Suppressor macrophage treated with lipopolysaccharide for 1 hour (primary cell): Measurements from ENCODE around the gene ZFPM1.
"Not testable (repeated sequence)": the region's sequence is repeated elsewhere in the genome, so short reads cannot be mapped to it uniquely, and the experiment has no call there.

ENCODE experiments used
- DNase-seq, 3 donors: peaks; one replicate each; pipeline ENCODE4 v3.0.0-alpha.2; 2020 to 2022

The ZFPM1 gene

DNA sequence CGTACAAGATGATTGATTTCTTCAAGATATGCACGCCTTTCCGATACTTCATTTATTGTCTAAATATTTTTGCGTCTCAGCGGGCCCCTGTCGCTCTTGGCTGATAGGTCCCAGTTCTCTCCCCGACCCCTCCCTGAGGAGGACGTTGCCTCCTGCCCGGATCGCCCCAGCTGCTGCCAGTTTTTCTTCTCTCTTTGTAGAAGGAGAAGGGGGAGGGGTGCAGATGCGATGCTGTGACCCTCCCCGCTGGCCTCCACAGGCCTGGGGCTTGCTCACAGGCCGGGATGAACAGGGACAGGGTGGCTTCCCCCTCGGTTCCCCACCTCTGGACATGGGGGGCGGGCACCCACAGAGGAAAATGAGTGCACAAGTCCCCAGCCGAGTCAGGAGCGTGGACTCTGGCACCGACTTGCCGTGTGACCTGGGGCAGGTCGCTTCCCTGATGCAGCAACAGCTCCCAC lies 63.6 kb downstream of the ZFPM1 start:
- DNase-seq: no peak

DNA sequence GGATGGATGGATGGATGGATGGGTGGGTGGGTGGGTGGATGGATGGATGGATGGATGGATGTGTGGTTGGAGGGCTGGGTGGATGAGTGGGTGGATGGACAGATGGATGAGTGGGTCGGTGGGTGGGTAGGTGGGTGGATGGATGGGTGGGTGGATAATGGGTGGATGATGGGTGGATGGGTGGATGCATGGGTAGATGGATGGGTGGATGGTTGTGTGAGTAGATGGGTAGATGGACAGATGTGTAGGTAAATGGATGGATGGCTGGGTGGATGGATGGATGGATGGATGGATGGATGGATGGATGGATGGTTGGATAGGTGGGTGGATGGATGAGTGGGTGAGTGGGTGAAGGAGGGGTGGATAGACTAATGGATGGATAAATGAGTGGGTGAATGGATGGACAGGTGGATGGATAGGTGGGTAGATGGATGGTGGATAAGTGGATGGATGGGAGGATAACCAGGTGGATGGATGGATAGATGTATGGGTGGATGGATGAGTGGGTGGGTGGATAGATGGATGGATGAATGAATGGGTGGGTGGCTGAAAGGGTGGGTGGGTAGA lies 64.2 kb downstream of the ZFPM1 start:
- not testable (repeated sequence) for DNase-seq

DNA sequence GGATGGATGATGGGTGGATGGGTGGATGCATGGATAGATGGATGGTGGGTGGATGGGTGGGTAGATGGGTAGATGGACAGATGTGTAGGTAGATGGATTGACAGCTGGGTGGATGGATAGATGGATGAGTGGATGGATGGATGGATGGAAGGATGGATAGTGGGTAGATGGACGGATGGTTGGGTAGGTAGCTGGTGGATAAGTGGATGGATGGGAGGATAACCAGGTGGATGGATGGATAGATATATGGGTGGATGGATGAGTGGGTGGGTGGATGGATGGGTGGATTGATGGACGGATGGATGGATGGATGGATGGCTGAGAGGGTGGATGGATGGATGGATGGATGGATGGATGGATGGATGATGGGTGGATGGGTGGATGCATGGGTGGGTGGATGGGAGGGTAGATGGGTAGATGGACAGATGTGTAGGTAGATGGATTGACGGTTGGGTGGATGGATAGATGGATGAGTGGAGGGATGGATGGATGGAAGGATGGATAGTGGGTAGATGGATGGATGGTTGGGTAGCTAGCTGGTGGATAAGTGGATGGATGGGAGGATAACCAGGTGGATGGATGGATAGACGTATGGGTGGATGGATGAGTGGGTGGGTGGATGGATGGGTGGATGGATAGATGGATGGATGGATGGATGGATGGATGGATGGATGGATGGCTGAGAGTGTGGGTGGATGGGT lies 65.5 kb downstream of the ZFPM1 start:
- not testable (repeated sequence) for DNase-seq

- no peak for DNase-seq
These were observed 66.2 kb downstream of the ZFPM1 start for GRCh38 chr16:88519240-88519639.

DNA sequence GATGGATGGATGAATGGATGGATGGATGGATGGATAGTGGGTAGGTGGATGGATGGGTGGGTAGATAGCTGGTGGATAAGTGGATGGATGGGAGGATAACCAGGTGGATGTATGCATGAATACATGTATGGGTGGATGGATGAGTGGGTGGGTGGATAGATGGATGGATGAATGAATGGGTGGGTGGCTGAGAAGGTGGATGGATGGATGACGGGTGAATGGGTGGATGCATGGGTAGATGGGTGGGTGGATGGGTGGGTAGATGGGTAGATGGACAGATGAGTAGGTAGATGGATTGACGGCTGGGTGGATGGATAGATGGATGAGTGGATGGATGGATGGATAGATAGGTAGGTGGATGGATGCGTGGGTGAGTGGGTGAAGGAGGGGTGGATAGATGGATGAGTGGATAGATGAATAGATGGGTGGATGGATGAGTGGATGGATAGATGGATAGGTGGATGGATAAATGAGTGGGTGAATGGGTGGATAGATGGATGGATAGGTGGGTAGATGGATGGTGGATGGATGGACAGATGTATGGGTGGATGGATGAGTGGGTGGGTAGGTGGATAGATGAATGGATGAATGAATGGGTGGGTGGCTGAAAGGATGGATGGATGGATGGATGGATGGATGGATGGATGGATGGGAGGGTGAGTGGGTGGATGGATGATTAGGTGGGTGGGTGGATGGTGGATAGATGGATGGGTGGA lies 67.0 kb downstream of the ZFPM1 start:
- DNase-seq: no peak

- no peak for DNase-seq
These were observed 68.6 kb downstream of the ZFPM1 start for GRCh38 chr16:88521674-88522073.

DNA sequence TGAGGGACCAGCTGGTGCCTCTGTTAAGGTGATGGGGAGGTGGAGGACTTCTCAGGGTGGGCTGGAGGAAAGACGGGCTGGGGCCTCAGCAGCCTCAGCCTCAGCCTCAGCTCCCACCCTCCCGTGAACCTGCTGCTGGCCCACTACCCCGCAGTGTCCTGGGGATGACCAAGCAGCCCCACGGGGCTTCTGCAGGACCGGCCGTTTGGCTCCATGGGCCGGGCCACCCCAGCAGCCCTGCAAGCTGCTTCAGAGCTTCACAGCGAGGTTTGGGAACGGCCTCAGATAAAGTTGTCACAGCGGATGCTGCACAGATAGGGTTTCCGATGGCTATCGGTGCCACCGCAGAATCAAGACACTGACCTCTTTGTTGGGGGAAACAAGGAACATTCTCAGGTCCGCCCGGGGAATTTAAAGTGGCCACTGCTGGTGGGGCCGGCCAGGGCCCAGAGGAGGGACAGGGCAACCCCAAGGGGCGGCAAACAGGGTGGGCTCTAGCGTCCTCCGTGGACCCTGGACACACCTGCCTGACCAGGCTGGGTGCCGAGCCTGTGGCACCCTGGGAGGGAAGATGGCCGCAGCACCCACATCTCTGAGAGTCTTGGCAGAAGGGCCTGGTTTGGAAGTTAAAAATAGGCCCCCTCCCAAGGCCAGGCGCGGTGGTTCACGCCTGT lies 69.3 kb downstream of the ZFPM1 start:
- no peak for DNase-seq

DNA sequence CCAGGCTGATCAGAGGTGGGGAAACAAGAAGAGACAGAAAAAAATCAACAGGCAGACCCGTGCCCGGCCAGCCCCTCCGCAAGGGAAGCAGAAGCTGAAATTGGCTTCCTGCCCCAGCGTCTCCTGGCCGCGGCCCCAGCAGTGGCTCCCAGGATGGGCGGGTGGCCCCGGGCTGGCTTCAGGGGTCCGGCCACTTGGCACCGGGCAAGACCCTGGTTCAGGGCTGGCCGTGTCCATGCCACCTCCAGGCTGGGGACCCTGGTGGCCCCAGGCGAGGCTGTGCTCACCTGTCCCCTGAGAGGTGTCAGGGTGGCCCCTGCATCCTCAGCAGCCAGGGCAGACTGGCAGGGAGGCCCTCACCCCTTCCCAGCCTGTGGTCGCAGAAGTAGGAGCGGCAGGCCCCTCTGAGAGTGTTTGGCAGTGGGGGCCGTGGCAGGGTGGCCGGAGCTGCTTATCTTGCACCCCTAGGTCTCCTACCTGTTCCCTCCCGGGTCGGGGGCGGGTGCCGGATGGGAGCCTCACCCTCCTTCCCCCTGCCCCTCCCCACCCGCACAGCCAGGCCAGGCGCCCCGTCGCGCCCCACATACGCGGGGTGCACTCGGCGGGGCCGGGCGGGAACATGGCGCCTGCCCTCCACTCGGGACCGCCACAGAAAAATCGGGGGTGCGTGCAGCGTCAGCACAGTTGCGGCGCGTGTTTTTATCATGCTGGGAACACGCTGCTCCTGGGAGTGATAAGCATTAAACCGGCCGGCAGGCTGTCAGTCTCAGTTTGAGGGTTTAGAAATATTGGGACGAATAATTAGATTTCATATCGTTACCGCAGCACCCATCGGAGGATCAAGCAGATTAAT lies 70.5 kb downstream of the ZFPM1 start:
- no peak for DNase-seq

GRCh38 chr16:88524274-88524972 lies 71.3 kb downstream of the ZFPM1 start:
- no peak for DNase-seq

DNA sequence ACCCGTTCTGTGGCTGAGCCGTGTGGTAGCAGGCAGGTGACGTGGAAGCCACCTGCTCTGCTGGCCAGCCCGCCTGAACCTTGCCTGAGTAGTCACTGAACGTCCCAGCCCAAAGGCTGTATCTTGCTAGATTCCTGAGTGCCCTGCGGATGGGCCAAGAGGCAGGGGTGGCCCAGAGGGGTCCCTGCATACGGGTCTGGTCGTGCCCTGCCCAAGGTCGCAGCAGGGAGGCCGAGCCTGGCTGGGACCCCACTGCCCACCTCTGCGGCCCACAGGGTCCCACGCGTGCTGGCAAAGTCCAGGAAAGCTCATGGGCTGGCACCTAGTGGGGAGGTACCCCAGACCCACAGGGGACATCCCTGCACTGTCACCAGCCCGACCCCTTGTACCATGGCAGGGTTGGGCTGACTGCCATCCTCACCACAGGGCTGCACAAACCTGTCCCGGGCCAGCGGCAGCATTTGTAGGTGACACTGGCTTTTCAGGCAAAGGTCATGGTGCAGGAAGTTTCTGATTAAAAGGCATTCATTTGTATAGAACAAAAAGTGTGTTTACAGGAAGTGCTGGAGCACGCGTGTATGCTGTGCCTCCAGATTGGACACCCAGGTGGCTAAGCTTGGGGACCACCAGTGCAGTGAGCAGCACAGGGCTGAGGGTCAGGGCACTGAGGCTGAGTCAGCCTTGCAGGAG lies 72.0 kb downstream of the ZFPM1 start:
- no peak for DNase-seq

DNA sequence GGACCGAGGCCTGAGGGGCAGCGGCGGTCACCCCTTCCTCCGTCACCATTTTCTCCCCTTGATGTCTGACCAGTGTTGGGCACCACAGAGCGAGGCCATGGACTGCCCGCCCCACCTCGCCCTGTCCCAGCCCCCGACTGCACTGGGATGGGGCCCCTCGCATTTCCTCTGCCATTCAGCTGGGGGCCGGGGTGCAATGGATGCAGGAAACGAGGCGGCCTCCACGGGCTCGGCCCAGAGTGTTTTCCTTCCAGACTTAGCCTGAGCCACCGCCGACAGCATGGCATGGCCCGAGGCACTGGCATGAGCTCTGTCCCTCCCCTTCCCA lies 72.5 kb downstream of the ZFPM1 start:
- no peak for DNase-seq

GRCh38 chr16:88526008-88526905 lies 73.2 kb downstream of the ZFPM1 start:
- no peak for DNase-seq

- DNase-seq: no peak
These were observed 73.8 kb downstream of the ZFPM1 start for GRCh38 chr16:88526906-88527185.

DNA sequence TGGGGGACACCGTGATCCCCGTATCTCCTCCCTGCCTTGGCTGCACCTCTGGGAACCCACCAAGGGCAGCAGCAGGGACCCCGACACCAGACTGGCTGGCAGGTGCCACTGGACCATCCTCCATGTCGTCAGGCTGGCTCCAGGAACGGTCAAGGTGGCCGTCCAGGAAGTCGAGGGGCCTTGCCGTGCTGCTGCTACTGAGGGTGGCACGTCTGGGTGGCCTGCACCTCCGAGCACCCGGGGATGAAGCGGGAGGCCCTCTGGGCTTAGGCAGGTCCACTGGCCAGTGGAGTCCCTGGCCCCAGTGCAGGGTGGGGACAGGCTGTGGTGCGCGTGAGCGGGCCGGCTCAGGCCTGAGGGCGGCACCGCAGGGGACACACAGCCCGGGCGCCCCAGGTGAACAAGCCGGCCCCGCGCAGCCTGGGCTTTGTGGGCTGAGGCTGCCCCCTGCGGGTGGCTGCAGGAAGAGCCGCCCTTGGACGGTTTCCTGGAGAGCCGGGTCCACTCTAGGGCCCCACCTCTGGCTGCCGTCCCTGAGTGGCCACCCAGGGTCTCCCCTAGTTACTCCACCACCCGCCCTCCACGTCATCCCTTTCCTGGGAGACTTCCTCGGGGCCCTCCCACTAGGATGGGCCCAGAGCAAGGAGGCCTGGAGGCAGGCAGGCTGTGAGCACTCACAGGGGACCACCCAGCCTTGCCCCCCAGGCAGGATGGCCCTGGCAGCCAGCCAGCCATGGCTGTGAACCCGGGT lies 74.3 kb downstream of the ZFPM1 start:
- peak; percentile 62 to 82 (median 74) for DNase-seq

DNA sequence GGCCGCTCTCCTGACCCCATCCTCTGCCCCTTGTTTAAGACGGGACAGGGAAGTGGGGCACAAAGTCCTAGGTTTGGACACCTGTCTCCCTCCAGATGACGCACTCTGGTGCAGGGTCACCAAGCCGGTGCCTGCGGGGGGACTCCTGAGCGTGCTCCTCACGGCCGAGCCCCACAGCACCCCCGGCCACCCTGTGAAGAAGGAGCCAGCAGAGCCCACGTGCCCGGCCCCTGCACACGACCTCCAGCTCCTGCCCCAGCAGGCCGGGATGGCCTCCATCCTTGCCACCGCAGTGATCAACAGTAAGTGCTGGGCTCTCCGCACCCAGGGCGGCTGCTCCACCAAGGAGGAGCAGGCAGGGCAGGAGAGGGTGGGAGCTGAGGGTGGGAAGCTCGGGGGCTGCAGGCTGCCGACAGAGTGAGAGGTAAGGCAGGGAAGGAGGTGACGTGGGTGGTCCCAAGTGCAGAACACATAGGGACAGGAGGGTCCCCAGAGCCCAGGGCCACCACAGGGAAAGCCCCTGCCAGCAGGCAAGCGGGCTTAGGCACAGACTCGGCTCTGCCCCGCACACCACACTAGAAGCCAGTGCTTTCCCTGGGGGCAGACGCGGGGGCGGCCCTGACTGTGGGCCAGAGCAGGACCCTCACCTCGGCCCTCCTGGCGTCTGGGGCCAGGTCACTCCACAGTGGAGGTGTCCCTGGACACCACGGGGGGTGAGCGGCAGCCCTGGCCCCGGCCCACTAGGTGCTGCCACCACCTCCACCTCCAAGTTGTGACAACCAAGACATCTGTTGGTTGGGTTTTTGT lies 75.1 kb downstream of the ZFPM1 start:
- no peak for DNase-seq

GRCh38 chr16:88528902-88529318 lies 75.8 kb downstream of the ZFPM1 start:
- no peak for DNase-seq

DNA sequence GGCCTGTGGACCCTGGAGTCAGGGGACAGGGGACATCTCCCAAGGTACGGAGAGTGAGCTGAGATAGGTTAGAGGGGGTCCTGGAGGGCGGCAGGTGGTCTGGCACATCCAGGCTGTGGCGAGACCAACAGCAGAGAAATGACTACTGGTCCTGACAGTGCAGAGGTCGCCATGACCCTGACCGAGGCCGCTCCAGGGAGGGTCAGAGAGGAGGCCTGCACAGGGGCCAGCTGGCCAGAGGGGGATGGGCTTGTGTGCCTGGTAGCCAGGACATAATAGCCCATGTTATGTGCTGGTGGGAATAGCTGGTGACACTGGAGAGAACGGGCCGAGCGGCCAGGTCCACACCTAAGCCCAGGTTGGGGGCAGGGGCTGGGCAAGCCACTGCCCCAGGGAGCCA lies 76.5 kb downstream of the ZFPM1 start:
- no peak for DNase-seq

- DNase-seq: no peak
These were observed 77.2 kb downstream of the ZFPM1 start for GRCh38 chr16:88530051-88530857.
